GM13976 (cell line): ENCODE data around the gene AKR1C2.

Experiments
- DNase-seq: peaks from one replicate; pipeline ENCODE4 v3.0.0; 2012; ENCODE audit warnings: low spot score
- CTCF ChIP-seq: IDR thresholded peaks from 2 replicates; pipeline ENCODE4 v1.5.1; 2012; ENCODE audit warnings: borderline replicate concordance, mild to moderate bottlenecking; ENCODE audit not compliant: insufficient read depth; ENCODE audit errors: extremely low read depth, missing control alignments, control extremely low read depth
- in situ Hi-C: fragments of 300-500 bp; cut with MboI; formaldehyde crosslinking; loops from one replicate; pipeline ENCODE4 v1.12.0; 2022; ENCODE audit warnings: low sequenced_read_pairs, mixed read lengths, inconsistent platforms; ENCODE audit not compliant: unreplicated experiment

The AKR1C2 gene

GRCh38 chr10:5041471-5042023 is 37.9 kb upstream of the AKR1C2 start:
- no peak for TF ChIP-seq CTCF
- DNase-seq, result no peak
- in situ Hi-C loops, result no loop called here

GRCh38 chr10:5040781-5041470 is 37.3 kb upstream of the AKR1C2 start:
- in situ Hi-C loops, result no loop called here
- no peak for TF ChIP-seq CTCF
- no peak for DNase-seq

DNA sequence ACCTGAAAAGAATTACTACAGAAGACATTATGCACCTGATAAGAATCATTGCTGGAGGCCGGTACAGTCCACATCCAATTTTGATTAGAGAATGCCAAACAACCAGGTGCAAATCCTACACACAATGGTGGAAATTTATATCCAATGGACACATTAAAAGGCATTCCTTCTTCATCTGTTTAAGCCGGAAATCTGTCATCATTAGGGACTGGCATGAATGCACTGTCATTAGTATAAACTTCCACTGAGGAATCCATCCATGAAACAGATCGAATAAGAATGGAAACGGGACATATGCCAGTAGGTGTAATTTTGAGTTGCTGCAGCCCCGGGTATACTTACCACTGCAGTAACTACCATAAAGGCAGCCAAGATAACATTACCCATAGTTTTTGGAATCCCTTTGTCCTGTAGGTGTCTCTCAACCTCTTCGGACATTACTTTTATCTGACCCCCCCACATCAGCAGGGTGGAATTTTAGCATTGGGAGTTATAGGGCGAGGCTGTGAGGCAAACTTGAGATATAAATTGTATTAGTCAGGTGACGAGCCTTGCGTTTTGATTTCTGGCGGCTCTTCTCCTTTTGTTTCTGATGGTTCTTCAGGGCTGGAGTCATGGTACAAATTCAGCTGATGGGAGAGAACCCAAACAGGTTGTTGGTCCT is 36.5 kb upstream of the AKR1C2 start:
- no peak for TF ChIP-seq CTCF
- DNase-seq, result no peak
- in situ Hi-C loops, result no loop called here

DNA sequence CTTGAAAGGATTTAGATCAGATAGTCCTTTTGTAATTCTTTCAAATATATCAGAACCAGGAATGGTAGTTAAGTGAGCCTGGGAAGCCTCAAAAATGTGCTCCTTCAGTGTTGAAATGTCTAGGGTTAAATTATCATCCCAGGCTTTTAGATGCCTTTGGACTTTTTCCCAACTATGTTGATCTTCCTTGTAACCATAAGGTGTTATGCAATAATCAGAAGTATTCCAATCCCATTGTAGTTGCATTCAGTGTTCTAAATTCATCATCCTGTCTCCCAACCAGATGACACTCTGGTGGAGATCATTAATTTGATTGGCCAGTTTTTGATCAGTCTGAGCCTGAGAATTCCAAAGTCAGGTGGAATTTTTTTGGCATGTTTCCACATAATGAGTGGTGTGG is 35.1 kb upstream of the AKR1C2 start:
- DNase-seq, result no peak
- in situ Hi-C loops, result no loop called here
- no peak for TF ChIP-seq CTCF

DNA sequence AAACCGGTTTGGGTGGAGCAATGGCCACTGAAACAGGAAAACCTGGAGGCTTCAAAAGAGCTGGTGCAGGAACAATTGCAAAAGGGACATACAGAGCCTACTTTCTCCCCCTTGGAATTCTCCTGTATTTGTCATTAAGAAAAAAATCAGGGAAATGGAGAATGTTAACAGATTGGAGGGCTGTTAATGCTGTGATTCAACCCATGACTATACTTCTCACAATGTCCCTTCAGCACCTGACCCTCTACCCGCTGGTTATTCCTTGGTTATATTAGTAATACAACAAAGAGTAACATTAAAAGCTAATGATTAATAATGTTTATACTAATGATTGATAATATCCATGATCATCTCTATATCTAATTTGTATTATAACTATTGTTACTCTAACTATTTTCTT is 34.4 kb upstream of the AKR1C2 start:
- TF ChIP-seq CTCF, result no peak
- in situ Hi-C loops, result no loop called here
- no peak for DNase-seq

GRCh38 chr10:5036511-5036910 is 32.9 kb upstream of the AKR1C2 start:
- in situ Hi-C loops, result no loop called here

More at GRCh38 chr10:5036511-5036910, 32.9 kb upstream of the AKR1C2 start:
- no peak for DNase-seq
- no peak for TF ChIP-seq CTCF
